ENCODE results near the gene TCL1A. TPM values are rescaled to one million over a fixed set of nuclear protein-coding genes. Genes with fewer than 3 reads are reported as not detected.

TCL1A gene
- total RNA-seq, 1 donor from 2014 or later: not detected

DNA sequence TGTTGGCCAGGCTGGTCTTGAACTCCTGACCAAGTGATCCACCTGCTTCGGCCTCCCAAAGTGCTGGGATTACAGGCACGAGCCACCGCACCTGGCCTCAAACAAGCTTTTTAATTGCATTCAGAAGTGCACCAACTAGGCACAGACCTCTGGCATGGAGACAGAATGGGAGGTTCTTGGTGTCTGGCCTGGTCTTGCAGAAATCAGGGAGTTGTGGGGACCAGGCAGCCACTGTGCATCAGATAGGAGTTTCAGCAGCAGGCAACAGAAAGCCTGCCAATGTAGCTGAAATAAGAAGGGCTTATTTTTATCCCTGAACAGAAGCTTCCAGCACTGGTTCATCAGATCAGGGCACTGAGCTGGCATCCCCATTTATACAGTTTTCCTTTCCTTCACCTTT lies 49.9 kb downstream of the TCL1A start:
- TF ChIP-seq, protein P1, sequence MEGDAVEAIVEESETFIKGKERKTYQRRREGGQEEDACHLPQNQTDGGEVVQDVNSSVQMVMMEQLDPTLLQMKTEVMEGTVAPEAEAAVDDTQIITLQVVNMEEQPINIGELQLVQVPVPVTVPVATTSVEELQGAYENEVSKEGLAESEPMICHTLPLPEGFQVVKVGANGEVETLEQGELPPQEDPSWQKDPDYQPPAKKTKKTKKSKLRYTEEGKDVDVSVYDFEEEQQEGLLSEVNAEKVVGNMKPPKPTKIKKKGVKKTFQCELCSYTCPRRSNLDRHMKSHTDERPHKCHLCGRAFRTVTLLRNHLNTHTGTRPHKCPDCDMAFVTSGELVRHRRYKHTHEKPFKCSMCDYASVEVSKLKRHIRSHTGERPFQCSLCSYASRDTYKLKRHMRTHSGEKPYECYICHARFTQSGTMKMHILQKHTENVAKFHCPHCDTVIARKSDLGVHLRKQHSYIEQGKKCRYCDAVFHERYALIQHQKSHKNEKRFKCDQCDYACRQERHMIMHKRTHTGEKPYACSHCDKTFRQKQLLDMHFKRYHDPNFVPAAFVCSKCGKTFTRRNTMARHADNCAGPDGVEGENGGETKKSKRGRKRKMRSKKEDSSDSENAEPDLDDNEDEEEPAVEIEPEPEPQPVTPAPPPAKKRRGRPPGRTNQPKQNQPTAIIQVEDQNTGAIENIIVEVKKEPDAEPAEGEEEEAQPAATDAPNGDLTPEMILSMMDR (IDR thresholded peaks at IDR 0.05; ENCODE audit: unreplicated experiment): no peak
- Mint-ChIP-seq H3K4me3 (no peak overlapping the region), H3K4me1 (peaks cover 18% of the 10 kb centered on the region), H3K36me3 (no peaks in the 10 kb centered on the region), H3K9me3 (no peaks in the 10 kb centered on the region), H3K27me3 (ENCODE audit: low read depth) (peaks cover 28% of the 10 kb centered on the region), H3K27ac (no peak overlapping the region)
- DNase-seq (ENCODE audit: low spot score in 2 of 2, unreplicated experiment in 2 of 2): no peak

DNA sequence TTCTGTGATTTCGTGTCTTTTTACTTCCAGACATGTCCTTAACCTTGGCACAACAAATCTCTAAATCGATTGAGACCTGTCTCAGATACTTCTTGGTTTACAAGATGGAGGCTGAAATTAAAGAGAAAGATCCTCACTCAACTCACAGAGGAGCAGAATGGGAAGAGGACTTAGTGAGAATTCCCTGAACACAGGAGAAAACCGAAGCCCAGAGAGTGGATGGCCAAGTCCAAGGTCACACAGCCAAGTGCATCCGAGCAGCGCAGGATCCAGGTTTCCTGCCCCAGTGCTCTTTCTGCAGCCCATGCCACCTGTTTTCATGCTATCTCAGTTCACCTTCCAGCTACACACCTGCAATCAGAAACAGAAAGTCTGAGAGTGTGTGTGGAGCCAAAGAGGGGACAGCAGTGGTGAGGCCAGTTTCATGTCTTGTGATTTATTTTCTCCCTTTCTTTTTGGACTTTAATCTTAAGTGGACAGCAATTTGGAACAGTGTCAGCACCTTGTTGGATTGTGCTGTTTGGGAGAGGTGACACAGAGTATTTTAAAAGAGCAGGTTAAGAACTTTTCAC lies 50.6 kb downstream of the TCL1A start:
- no peak overlapping the region for H3K27ac Mint-ChIP-seq
- no peaks in the 10 kb centered on the region for H3K9me3 Mint-ChIP-seq
- no peak for DNase-seq (ENCODE audit: low spot score in 2 of 2, unreplicated experiment in 2 of 2)
- H3K4me1 Mint-ChIP-seq: peaks cover 18% of the 10 kb centered on the region
- no peaks in the 10 kb centered on the region for H3K36me3 Mint-ChIP-seq
- H3K27me3 Mint-ChIP-seq (ENCODE audit: low read depth): peaks cover 35% of the 10 kb centered on the region
- H3K4me3 Mint-ChIP-seq: no peak overlapping the region
- TF ChIP-seq, protein P1 (IDR thresholded peaks at IDR 0.05; ENCODE audit: unreplicated experiment): no peak

DNA sequence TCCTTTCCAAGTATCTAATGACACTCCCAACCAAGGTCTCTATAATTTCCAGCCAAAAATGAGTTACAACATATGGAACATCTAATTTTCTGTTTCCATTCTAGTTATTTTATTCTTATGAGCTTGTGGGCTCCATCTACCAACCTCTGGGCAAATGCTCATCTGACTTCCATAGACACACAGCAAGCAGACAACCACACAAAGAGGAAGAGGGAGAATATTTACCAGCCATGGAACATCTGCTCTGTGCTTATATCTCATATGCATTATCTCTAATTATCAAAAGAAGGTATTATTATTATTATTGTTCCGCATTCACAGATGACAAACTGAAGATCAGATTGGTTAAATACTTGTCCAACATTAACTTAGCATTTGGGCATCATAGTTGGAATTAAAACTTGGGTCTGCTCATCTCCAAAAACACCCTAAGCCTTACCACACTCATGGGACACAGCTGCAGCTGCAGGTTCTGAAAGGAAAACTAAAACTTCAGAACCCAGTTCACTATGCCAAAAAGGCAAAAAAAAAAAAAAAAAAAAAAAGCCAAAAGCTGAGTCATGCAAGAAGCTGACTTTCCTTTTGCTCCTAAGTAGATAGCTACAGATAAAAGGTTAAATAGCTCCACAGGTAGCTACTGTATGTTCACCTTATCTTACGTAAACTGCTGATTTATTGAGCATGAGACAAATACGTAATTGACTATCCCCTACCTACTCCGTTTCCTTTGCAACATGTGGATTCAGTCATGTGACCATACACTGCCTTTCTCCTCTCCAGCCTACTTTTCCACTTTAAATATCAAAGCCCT lies 51.3 kb downstream of the TCL1A start:
- no peak for DNase-seq (ENCODE audit: low spot score in 2 of 2, unreplicated experiment in 2 of 2)
- Mint-ChIP-seq H3K4me3 (no peak overlapping the region), H3K27me3 (ENCODE audit: low read depth) (peaks cover 42% of the 10 kb centered on the region), H3K9me3 (no peaks in the 10 kb centered on the region), H3K36me3 (no peaks in the 10 kb centered on the region), H3K4me1 (peaks cover 18% of the 10 kb centered on the region), H3K27ac (no peak overlapping the region)
- TF ChIP-seq, protein P1 (IDR thresholded peaks at IDR 0.05; ENCODE audit: unreplicated experiment): no peak

DNA sequence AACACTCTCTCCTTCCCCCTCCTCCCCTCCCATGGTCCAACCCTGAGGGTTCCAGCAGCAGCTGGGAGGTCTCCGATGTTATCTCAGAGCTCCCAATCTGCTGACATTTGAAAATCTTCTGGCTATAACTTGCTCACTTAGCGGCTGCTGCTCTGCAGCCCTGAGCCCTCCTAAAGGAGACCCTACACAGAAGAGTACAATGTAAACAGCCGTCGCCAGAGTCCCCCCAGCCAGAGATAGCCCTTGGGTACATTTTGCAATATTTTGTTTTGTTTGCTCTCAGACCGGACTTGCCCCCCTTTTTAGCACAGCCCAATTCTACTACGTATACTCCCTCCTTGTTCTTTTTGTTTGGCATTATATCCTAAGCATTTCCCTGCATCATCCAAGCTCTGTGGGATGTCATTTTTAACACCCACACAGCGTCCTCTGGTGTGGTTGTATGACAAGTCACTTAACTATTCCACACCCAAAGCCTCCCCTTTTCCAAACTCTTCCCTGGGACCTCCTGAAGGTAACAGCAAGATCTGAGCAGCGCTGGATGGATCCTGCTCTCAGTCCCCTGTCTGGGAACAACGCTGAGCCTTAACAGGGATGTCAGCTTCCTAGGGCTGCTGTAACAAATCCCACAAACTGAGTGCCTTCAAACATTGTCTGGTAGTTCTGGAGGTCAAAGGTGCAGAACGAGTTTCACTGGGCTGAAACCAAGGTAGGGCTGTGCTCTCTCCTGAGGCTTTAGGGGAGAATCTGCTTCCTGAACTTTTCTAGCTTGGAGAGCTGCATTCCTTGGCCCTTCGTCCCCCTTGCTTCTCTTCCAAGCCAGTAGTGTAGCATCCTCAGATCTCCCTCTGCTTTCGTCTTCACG lies 53.0 kb downstream of the TCL1A start:
- Mint-ChIP-seq H3K27me3 (ENCODE audit: low read depth) (peaks cover 45% of the 10 kb centered on the region), H3K4me3 (no peak overlapping the region), H3K27ac (no peak overlapping the region), H3K36me3 (no peaks in the 10 kb centered on the region), H3K4me1 (peaks cover 18% of the 10 kb centered on the region), H3K9me3 (no peaks in the 10 kb centered on the region)
- no peak for DNase-seq (ENCODE audit: low spot score in 2 of 2, unreplicated experiment in 2 of 2)
- TF ChIP-seq, protein P1 (IDR thresholded peaks at IDR 0.05; ENCODE audit: unreplicated experiment): no peak

DNA sequence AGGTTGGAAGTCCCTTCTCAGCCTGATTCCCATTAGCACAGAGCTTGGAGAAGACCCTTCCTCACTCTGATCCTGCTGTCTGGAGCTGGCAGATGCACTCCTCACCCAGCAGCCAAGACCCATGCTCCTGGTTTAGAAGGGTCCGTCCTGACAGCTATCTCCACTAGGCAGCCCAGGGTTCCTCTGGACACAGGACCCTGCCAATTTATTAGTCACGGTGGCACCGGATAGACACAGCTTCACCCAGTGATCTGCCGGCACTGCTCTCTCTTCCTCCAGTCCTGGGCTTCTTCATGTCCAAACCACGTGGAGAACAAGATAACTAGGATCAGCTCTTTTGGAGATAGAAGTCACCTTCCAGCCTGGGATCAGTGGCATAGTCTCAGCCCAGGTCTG lies 53.9 kb downstream of the TCL1A start:
- Mint-ChIP-seq H3K9me3 (no peaks in the 10 kb centered on the region), H3K36me3 (no peaks in the 10 kb centered on the region), H3K4me3 (no peak overlapping the region), H3K4me1 (peaks cover 25% of the 10 kb centered on the region), H3K27me3 (ENCODE audit: low read depth) (peaks cover 46% of the 10 kb centered on the region), H3K27ac (no peak overlapping the region)
- DNase-seq (ENCODE audit: low spot score in 2 of 2, unreplicated experiment in 2 of 2): no peak
- TF ChIP-seq, protein P1 (IDR thresholded peaks at IDR 0.05; ENCODE audit: unreplicated experiment): no peak

Other genes with a start within 250 kb of the TCL1A start
- gene SYNE3, start 197.5 kb downstream of the TCL1A start, total RNA-seq: 1.5 to 1.9 TPM (median 1.6 TPM) in 3 replicates
- 35.6 to 38.5 TPM (median 38.4 TPM) in 3 replicates for gene GLRX5, start 179.1 kb downstream of the TCL1A start, total RNA-seq
- not detected in 3 replicates for gene TCL1B, start 27.7 kb downstream of the TCL1A start, total RNA-seq
- not detected in 3 replicates for gene TUNAR, start 162.7 kb upstream of the TCL1A start, total RNA-seq

Measured in mesothelial cell of epicardium (in vitro differentiated cells).